ENCODE measurements around the gene SCT. TPM values are rescaled to one million over a fixed set of nuclear protein-coding genes. Genes with fewer than 3 reads are reported as not detected.
A peak's percentile ranks its signal among the peaks of the same experiment; 100 is the strongest.

SCT gene
- total and polyA plus RNA-seq, 10 donors = 1.1 to 3.8 (median 1.7) TPM; not detected in 3

DNA sequence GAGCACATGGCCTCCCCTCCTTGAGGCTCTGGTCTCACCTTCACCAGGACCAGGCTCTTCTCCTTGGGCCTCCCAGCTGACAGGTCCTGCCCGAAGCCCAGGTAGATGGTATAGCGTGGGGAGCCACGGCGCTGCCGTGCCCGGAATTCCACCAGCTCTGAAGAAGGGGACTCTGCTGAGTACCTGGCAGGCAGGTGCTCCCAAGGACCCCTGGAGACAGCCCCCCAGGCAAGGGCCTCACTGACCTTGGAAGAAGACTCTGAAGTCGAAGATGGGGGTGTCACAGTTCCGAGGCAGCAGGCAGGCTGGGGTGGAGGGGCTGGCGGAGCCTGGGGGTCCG lies 14.1 kb downstream of the SCT start:
- DNase-seq = no peak
- peaks cover 21 to 70% (median 49%) of the 10 kb centered on the region in 6 donors for H3K4me1 ChIP-seq
- peak overlapping the region in 7 of 8 donors; percentile 26 to 98 (median 97) for H3K27ac ChIP-seq
- TF ChIP-seq, protein P1, sequence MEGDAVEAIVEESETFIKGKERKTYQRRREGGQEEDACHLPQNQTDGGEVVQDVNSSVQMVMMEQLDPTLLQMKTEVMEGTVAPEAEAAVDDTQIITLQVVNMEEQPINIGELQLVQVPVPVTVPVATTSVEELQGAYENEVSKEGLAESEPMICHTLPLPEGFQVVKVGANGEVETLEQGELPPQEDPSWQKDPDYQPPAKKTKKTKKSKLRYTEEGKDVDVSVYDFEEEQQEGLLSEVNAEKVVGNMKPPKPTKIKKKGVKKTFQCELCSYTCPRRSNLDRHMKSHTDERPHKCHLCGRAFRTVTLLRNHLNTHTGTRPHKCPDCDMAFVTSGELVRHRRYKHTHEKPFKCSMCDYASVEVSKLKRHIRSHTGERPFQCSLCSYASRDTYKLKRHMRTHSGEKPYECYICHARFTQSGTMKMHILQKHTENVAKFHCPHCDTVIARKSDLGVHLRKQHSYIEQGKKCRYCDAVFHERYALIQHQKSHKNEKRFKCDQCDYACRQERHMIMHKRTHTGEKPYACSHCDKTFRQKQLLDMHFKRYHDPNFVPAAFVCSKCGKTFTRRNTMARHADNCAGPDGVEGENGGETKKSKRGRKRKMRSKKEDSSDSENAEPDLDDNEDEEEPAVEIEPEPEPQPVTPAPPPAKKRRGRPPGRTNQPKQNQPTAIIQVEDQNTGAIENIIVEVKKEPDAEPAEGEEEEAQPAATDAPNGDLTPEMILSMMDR (IDR thresholded peaks at IDR 0.05 in 8 of 11, conservative IDR thresholded peaks at IDR 0.05 in 3 of 11) = no peak
- no peak for TF ChIP-seq POLR2A (IDR thresholded peaks at IDR 0.05)
- peak in 1 of 3 donors; percentile 39 for TF ChIP-seq POLR2AphosphoS5 (IDR thresholded peaks at IDR 0.05)
- no peaks in the 10 kb centered on the region for H3K27me3 ChIP-seq (replicated peaks in 1 of 7)
- H3K36me3 ChIP-seq = peaks cover 4 to 75% (median 63%) of the 10 kb centered on the region in 6 donors
- H3K4me3 ChIP-seq = no peak overlapping the region
- WGBS, 5 donors = 89 to 98% (median 94%) methylated on average over 9 to 10 of the region's 10 CpGs
- no peaks in the 10 kb centered on the region for H3K9me3 ChIP-seq
- intact Hi-C loops (cut with DNase I; ENCODE audit: low total_unique reads) = no loop called here

DNA sequence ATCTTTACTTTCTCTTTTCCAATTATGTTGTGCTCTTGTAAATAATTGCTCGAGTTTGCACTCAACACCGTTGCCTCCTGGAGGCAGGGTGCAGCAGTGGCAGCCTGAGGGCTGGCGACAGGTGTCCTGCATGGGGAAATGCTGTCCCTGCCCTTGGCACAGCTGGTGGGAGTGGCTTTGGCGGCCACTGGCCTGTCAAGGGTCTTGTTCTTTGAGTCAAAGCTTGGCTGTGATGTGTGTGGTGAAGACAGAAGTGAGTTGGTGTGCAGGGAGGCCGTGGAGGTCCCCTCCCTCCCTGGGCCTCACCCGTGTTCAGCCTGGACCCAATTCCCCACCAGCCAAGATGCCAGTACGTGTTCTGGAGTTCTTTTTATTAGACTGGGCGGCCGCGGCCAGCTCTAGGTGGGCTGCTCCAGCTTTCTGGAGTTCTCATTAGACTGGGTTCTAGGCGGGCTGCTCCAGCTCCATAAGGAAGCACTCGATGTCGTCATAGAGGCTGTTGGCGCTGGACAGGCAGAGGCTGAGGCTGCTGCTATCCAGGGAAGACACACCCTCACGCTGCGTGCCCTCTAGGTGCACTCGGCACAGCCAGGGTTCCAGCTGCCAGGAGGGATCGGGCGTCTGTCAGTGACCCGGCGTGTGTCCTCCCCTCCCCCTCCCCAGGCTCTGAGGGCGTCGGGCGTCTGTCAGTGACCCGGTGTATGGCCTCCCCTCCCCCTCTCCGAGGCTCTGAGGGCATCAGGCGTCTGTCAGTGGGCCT lies 14.6 kb downstream of the SCT start:
- peaks cover 21 to 74% (median 52%) of the 10 kb centered on the region in 6 donors for H3K4me1 ChIP-seq
- TF ChIP-seq POLR2AphosphoS5 (IDR thresholded peaks at IDR 0.05) = peak in 2 of 3 donors; percentile 4 to 59
- TF ChIP-seq POLR2A (IDR thresholded peaks at IDR 0.05) = no peak
- TF ChIP-seq, protein P1 (IDR thresholded peaks at IDR 0.05 in 8 of 11, conservative IDR thresholded peaks at IDR 0.05 in 3 of 11) = peak in 2 of 11 experiments; percentile 8 to 20
- peaks cover 4 to 78% (median 69%) of the 10 kb centered on the region in 6 donors for H3K36me3 ChIP-seq
- H3K9me3 ChIP-seq = no peaks in the 10 kb centered on the region
- no peaks in the 10 kb centered on the region for H3K27me3 ChIP-seq (replicated peaks in 1 of 7)
- intact Hi-C loops (cut with DNase I; ENCODE audit: low total_unique reads) = no loop called here
- peak overlapping the region in 5 of 8 donors; percentile 94 to 98 (median 97) for H3K27ac ChIP-seq
- H3K4me3 ChIP-seq = no peak overlapping the region
- DNase-seq = no peak
- 72 to 83% (median 79%) methylated on average over 10 to 27 of the region's 27 CpGs for WGBS, 5 donors

DNA sequence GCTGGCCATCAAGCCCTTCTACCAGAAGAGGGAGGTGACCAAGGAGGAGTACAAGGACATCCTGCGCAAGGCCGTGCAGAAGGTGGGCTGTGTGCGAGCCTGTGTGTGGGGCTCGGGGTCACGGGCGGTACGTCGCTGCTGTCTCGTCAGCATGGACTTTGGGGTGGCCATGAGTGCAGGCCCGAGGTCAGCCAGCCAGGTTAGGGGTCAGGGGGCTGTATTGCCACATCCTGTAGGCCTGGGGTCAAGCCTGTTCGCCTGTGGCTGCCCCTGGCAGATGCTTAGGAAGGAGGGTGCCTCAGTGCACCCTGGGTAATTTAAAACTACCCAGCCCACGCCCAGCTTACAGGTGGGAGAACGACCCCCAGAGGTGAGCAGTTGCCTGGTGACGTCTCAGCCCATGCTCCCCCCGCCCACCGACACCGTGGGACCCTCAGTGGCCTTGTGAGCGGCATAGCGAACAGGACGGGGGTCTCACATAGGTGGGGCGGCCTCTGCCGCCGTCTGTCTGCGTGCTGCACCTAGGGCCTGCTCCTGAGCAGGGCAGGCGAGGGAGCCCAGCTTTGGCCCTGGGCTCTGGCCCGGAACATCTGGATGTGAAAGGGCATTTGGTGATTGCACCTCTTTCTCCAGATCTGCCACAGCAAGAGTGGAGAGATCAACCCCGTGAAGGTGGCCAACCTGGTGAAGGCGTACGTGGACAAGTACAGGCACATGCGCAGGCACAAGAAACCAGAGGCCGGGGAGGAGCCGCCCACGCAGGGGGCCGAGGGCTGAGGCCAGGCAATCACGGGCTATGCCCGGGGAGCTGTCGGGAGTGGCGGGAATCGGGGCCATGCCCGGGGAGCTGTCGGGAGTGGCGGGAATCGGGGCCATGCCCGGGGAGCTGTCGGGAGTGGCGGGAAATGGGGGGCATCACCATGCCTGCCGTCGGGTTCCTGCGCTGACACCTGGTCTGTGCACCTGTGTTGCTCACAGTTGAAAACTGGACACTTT lies 15.7 kb downstream of the SCT start:
- Histone ChIP-seq H3K36me3 (peaks cover 4 to 89% (median 80%) of the 10 kb centered on the region in 6 donors), H3K27ac (peak overlapping the region in 2 of 8 donors; percentile 18 to 98), H3K4me1 (peaks cover 18 to 64% (median 43%) of the 10 kb centered on the region in 6 donors), H3K9me3 (no peaks in the 10 kb centered on the region), H3K27me3 (replicated peaks in 1 of 7) (no peaks in the 10 kb centered on the region), H3K4me3 (no peak overlapping the region)
- no peak for DNase-seq
- TF ChIP-seq POLR2A (IDR thresholded peaks at IDR 0.05) = no peak
- TF ChIP-seq POLR2AphosphoS5 (IDR thresholded peaks at IDR 0.05) = peak; percentile 33 to 77 (median 45)
- TF ChIP-seq, protein P1 (IDR thresholded peaks at IDR 0.05 in 8 of 11, conservative IDR thresholded peaks at IDR 0.05 in 3 of 11) = no peak
- intact Hi-C loops (cut with DNase I; ENCODE audit: low total_unique reads) = no loop called here
- WGBS, 5 donors = 85 to 91% (median 89%) methylated on average over 42 to 49 of the region's 49 CpGs
